ENCODE data around the gene GOLPH3. TPM values are rescaled to one million over a fixed set of nuclear protein-coding genes. Genes with fewer than 3 reads are reported as not detected.
"Not testable (repeated sequence)": the region's sequence is repeated elsewhere in the genome, so short reads cannot be mapped to it uniquely, and the experiment has no call there.

Gene GOLPH3
- total RNA-seq (2014; rRNA removed): 58.0 and 65.3 TPM in 2 replicates
- polyA plus RNA-seq (2012): 32.4 TPM

DNA sequence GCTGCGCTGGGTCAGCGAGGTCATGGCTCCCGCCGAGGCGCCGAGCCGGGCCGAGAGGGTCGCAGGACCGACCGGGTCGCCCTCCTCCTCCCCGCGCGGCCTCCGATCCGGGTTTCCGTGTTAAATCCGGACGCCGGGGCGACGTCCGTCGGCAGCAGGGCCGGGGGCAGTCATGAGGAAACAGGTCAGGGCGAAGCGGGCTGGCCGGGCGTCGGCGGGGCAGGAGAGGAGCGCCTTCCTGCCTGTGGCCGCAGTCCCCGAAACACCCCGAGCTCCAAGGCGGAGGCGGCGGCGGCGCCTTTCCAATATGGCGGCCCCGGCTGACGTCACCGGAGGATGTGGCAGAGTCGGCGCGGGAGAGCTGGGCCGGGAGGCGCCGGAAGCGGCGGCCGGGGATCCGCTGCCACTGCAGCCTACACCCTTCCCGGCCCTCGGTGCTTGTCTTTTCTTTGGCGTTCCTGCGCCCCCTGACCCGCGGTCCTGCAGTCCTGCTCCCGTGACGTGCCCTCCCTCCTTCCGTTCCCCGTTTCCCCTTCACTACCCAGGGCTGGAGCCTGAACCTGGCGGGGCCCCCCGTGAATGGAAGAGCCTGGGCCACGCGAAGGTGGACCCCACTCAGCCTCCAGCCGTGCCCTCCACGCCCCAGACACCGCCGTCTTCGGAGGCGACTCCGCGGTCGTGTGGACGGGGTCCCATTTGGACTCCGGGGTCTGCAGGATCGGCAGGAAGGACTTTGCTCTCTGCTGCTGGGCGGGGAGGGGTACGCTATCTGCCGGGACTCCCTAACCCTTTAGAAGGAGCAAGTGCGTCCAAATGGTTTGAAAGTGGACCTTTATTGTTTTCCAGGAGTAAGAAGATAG is at the start of gene GOLPH3:
Gene GOLPH3 (minus strand): TSS at position 309 of the 860 bp plus-strand sequence. CDS start 285 bp downstream, at position 24.
- peak; percentile 85 for DNase-seq (ENCODE audit: low read depth)

DNA sequence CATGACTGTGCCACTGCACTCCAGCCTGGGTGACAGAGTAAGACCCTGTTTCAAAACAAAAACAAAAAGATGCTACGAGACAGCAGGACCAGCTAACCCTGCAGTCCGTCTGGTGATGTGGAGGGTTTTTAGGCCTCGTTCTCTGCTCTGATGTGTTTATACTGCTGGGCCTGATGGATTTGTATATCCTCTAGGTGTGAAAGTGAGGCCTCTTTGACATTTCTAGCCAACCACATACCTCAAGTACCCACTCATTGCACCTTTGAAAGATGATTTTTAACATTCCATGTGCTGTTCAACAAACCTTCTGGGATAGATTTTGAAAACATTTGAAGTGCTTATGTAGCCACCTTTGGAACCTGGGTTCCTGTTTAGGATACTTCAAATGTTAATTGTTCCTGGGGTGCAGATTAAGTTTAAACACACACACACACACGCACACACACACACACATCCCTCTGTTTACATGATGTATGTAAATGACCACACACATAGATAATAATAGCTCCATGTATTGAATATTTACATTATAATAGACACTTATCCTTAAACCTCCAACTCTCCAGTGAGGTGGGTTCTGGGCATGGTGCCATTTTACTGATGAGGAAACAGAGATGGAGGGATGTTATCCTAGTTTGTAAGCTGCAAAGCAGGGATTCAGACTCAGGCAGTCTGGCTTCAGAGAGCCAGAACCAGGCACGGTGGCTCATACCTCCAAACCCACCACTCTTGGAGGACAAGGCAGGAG is 48.8 kb upstream of the GOLPH3 start:
- DNase-seq (ENCODE audit: low read depth): no peak

DNA sequence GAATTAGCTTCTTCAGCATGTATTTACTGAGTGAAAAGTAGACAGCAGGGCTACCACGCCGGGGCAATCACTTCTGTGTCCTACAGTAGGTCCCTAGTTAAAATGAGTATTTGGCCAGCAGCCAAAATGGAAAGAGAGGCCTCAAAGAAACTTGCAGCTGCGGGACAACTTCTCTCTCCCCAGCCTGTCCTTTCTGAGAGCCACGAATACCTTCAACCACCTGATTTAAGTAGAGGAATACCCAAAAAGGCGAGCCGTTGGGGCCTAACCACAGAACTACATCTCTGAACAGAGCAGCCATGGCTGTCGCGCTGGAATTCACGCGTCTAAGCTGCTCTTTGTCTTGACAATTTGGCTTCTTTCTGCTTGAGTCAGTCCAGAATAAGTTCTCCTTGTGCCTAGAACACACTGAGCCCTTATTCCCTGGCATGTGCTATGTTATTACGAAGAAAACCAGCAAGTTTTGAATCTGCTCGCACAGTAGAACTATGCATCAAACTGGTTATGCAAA is 43.8 kb upstream of the GOLPH3 start:
- DNase-seq (ENCODE audit: low read depth): no peak

DNA sequence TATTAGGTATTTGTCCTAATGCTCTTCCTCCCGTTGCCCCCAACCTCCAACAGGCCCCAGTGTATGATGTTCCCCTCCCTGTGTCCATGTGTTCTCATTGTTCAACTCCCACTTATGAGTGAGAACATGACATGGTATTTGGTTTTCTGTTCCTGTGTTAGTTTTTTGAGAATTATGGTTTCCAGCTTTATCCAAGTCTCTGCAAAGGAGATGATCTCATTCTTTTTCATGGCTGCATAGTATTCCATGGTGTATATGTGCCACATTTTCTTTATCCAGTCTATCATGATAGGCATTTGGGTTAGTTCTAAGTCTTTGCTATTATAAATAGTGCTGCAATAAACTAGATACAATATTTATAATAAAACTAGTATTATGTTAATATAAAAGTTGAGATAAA is 40.2 kb upstream of the GOLPH3 start:
- not testable (repeated sequence) for DNase-seq (ENCODE audit: low read depth)

DNA sequence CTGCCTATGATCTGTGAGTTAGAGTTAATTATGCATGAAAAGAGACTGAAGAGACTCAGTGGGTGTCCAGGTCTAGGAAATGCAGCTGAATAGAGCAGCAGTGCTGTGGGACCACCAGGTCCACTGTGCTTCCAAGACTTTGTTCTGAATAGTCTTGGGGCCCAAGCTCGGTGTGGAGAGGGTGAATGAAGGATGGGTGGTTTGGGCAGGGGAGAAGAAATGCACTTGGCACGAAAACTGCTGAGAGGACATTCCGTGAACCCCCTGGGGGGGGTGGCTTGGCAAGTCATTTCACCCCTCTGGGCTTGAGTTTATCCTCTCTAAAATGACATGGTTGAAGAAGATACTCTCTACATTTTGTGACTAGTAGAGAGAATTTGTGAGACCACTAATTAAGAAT is 36.0 kb upstream of the GOLPH3 start:
- DNase-seq (ENCODE audit: low read depth): no peak

DNA sequence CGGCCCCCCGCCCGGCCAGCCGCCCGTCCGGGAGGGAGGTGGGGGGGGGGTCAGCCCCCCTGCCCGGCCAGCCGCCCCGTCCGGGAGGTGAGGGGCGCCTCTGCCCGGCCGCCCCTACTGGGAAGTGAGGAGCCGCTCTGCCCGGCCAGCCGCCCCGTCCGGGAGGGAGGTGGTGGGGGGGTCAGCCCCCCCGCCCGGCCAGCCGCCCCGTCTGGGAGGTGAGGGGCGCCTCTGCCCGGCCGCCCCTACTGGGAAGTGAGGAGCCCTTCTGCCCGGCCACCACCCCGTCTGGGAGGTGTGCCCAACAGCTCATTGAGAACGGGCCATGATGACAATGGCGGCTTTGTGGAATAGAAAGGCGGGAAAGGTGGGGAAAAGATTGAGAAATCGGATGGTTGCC is 34.7 kb upstream of the GOLPH3 start:
- DNase-seq (ENCODE audit: low read depth): not testable (repeated sequence)

DNA sequence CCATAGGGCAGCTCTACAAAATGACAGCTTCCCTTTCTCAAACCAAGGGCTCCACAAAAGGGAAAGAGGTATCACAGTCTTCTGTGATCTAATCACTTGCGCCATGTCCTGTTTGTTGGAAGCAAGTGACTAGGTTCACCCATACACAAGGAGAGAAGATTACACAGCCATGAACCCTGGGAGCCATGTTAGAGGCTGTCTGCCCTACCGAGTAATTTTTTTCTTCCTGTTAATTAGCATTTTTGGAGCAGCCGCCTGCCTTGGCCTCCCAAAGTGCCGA is 33.2 kb upstream of the GOLPH3 start:
- no peak for DNase-seq (ENCODE audit: low read depth)

DNA sequence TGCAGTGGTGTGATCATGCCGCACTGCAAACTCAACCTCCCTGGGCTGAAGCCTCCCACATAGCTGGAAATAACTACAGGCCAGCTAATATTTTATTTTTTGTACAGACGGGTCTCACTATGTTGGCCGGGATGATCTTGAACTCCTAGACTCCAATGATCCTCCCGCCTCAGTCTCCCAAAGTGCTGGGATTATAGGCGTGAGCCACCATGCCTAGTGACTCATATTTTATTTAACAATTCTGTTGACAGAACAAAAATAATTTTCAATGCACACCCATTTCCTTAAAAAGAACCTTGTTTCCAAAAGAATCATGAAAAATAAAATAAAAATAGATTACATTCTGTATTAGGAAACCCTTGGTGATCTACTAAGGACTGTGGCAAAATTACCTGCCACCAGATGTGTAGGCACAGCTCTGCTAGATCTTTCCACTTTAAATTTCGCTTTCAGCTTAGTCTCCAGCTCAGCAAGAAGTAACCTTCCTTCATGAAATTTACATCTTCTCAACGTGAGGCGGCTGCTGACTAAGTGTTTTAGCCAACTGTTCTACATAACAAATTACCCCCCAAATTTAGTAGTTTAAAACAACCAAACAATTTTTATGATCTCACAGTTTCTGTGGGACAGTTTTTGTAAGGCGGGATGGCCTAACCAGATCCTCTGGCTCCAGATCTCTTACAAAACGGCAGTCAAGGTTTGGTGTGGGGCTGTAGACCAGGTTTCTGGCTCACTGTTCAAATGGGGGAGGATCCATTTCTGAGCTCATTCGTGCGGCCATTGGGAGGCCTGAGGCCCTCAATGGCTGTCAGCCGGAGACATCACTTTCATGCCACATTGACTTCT is 32.6 kb upstream of the GOLPH3 start:
- DNase-seq (ENCODE audit: low read depth): no peak

DNA sequence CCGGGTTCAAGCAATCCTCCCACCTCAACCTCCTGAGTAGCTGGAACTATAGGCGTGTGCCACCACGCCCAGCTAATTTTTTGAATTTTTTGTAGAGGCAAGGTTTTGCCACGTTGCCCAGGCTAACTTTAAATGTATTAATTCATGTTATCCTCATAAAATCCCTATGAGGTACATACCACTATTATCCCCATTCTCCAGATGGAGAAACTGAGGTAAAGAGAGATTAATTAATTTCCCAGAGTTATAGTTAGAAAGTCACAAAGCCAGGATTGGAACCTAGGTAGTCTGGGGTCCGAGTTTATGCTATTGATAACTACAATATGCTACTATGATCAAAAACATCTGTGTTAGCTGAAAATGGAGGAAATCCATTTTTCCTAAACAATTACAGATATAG is 31.9 kb upstream of the GOLPH3 start:
- DNase-seq (ENCODE audit: low read depth): no peak

DNA sequence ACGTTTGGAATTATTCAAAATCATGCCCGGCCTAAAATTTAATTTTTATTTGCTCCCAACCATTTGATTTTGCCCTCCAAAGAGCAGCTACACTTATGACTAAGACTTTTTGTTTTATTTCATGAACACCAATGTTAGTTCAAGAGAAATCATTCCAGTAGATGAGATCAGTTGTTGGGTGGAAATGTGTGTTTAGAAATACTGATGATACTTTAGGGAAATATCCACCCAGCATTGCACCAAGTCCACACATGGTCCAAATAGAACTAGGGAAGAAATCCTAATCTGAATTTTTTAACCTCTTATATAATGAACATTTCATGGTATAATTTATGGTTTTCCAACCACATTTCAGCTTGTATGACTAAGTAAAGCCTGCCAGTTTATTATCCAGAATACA is 28.3 kb upstream of the GOLPH3 start:
- DNase-seq (ENCODE audit: low read depth): no peak

DNA sequence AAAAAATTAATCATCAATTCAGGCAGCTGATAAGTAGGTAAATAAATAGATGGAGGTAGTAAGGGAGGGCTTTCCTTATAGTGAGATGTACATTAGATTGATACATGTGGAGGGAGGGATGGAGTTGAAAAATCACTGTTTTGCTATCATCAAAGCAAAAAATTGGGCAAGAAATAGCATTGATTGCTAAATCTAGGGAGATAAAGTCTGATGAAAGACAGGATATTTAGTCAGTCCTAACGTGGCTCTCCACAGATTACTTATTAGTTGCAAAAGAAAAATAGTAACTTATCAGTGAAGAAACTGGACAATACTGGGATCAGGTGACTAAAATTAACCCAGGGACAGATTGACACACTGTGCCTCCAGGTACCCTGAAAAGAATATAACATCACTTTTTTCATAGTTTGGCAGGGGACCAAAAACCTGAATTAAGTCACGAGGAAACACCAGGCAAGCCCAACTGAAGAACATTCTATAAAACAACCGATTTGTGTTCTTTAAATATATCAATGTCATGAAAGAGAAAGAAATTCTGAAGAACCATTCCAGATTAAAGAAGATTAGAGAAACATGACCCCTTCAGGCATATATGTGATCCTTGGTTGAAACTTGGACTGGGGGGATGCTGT is 27.1 kb upstream of the GOLPH3 start:
- DNase-seq (ENCODE audit: low read depth): no peak

DNA sequence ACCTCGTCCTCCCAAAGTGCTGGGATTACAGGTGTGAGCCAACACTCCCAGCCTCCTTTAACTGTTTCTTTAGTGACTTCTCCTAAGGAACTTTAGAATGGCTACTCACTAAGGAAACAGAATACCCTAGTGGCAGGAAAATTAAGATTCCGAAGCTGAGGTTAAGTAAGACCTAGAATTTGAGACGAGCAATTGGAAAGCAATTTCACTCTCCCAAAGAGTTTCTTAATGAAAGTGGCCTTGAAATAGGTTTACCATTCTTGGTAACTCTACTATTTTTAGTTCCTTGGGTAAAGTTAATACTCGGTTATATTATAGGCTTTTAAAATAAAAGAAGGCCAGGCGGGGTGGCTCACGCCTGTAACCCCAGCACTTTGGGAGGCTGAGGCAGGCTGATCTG is 22.9 kb upstream of the GOLPH3 start:
- DNase-seq (ENCODE audit: low read depth): no peak

DNA sequence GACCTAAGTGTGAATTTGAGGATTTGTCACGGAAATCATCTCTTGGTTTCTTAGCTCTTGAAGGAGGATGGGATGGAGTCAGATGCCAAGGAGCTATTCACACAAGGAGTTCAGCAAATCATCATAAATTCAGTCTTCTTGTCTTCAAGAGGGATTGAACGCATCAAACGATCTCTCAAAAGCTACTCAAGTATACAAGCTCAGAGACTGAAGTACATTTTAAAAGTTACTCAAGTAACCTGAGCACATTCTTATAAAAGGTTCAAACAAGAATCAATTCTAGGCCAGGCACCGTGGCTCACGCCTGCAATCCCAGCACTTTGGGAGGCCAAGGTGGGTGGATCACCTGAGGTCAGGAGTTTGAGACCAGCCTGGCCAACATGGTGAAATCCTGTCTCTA is 21.1 kb upstream of the GOLPH3 start:
- no peak for DNase-seq (ENCODE audit: low read depth)

DNA sequence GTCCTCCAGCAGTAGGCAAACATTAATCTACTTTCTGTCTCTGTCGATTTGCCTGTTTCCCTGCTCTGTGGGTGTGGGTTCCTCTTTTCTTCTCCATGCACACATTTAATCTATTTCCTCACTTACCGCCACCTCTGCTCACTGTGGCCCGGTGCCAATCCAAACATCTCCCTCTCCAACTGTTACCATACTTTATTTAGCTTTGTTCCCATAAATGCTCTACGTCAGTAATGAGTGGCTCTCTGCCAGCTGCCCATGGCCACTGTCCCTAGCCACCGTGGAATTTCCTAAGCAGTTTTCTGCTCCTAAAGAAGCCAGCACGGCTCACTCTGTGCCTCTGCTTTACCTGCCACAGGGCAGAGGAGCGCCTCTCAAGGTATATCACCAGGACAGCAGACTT is 19.5 kb upstream of the GOLPH3 start:
- peak; percentile 79 for DNase-seq (ENCODE audit: low read depth)

DNA sequence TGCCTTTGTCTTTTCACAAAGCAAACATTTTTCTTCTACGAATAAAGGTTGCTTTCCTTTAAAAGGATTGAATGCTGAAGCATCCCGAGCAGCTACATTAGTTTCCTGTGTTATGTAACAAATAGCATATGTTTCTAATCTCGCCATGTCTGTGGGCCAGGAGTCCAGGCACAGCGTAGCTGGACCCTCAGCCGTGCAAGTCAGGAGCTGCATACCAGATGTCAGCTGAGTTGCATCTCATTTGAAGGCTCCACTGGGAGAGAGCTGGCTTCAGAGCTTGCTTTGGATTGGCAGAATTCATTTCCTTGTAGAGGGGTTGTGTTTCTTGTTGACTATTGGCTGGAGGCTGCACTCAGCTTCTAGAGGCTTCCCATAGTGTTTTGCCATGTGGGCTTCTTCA is 16.0 kb upstream of the GOLPH3 start:
- DNase-seq (ENCODE audit: low read depth): no peak

DNA sequence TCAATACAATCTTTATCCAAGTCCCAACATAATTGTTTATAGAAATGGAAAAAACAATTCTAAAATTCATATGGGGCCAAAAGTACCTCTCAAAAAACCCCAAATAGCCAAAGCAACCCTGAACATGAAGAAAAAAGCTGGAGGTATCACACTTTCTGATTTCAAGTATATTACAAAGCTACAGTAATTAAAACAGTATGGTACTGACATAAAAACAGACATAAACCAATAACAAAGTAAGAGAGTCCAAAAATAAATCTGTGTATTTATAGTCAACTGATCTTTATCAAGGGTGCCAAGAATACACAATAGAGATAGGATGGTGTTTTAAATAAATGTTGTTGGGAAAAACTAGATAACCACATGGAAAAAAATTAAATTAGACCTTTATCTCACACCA is 13.6 kb upstream of the GOLPH3 start:
- DNase-seq (ENCODE audit: low read depth): no peak

DNA sequence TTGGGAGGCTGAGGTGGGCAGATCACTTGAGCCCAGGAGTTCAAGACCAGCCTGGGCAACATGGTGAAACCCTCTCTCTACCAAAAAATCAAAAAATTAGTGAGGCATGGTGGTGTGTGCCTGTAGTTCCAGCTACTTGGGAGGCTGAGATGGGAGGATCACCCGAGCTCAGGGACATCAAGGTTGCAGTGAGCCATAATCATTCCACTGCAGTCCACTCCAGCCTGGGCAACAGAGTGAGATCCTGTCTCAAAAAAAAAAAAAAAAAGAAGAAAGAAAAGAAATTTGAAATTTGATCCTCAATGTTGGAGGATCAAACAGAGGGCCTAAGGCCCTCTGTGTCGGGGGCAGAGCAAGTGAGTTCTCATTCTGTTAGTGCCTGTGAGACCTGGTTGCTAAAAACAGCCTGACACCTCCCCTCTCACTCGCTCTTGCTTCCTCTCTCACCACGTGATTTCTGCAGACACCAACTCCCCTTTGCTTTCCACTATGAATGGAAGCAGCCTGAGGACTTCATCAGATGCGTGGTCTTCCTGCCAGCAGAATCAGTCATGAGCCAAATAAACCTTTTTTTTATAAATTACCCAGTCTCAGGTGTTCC is 8.4 kb upstream of the GOLPH3 start:
- DNase-seq (ENCODE audit: low read depth): no peak

DNA sequence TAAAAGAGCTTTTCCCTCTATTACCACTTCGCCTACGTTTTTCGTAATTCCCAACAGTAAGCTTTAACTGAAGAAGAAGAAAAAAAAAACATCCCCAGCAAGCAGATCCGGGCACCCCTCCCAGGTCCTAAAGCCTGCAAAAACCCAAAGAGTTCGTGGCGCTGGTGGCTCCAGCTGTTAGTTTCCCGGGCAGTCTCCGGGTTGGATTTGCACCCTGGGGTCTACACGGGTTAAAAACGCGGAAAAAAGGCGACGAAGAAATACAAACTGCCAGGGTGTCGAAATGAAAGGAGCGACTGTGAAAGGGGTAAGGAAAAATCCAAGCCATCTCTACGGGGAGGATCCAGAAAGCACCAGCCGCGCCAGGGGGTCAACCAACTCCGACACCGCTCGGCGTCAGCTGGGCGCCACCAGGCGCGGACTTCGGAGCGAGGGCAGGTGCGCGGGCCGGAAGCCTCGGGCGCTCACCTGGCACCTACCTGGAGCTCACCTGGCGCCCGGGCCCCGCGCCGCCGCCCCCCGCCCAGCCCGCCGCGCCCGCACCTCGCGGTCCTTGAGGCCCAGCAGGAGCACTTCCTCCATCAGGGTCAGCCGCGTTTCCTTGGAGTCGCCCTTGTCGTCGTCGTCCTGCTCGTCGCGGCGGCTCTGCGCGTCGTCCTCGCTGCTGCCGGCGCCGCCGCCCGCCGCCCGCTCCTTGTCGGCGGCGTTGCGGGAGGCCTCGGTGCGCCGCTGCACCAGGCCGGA is 680 bp downstream of the GOLPH3 start:
- peak; percentile 81 for DNase-seq (ENCODE audit: low read depth)

DNA sequence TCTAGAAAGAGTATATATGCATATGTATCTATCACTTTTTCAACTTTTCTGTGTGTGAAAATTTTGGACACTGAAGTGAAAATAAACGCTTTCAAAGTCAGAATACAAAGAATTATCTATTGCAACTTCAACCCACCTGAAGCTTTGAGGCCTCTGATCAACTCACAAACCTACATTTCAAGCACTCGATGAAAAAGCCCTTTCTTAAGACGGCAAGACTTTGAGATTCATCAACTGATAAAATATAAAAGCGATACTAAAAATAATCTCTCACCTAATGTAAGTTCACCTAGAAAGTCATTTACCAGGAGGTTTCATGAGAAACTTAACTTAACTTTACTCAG is 1.2 kb downstream of the GOLPH3 start:
- no peak for DNase-seq (ENCODE audit: low read depth)

DNA sequence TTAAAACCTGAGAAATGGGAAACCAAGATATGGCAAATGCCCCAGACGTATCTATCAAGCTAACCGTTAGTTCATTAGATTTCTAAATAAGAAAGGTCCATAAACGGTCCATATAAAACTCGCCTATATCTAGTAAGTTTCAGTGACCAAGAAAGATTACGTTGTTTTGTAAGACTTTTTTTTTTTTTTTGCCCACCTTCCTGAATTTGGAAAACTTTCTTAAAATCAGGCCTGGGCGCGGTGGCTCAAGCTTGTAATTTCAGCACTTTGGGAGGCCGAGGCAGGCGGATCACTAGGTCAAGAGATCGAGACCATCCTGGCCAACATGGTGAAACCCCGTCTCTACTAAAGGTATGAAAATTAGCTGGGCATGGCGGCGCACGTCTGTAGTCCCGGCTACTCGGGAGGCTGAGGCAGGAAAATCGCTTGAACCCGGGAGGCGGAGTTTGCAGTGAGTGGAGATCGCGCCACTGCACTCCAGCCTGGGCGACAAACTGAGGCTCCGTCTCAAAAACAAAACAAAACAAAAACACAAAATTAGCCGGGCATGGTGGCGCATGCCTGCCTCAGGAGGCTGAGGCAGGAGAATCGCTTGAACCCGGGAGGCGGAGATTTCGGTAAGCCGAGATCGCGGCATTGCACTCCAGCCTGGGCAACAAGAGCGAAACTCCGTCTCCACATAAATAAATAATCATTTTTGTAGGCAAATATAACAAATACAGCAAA is 1.8 kb downstream of the GOLPH3 start:
- not testable (repeated sequence) for DNase-seq (ENCODE audit: low read depth)

Measured in LHCN-M2 (cell line).